Ovary (tissue), 9 donors: ENCODE measurements around the gene CLNS1A. TPM values are rescaled to one million over a fixed set of nuclear protein-coding genes. Genes with fewer than 3 reads are reported as not detected.

Experiments
- DNase-seq, 5 donors: peaks; one replicate each; pipeline ENCODE4 v3.0.0-alpha.2; 2019 to 2020
- H3K27ac ChIP-seq, 2 donors: fragments of 200-600 bp; one replicate each; pipeline versions ENCODE4 v1.5.1 to v1.8.0; 2019 to 2022
- H3K27me3 ChIP-seq: fragments of 200-600 bp; one replicate; pipeline ENCODE4 v1.8.0; 2022
- H3K36me3 ChIP-seq: fragments of 200-600 bp; sonication (generic); one replicate; pipeline ENCODE4 v1.5.1; 2019
- H3K4me1 ChIP-seq: one replicate; pipeline ENCODE4 v1.8.1; 2013; ENCODE audit warnings: mild to moderate bottlenecking, moderate library complexity; ENCODE audit not compliant: insufficient read depth
- H3K4me3 ChIP-seq: fragments of 200-600 bp; sonication (generic); one replicate; pipeline ENCODE4 v1.5.1; 2017
- H3K9me3 ChIP-seq, 2 donors: fragments of 200-600 bp in 1 of 2; sonication (generic) in 1 of 2; one replicate each; pipeline versions ENCODE4 v1.5.1 to v1.8.1; 2013 to 2019; ENCODE audit warnings: mild to moderate bottlenecking in 1 of 2, moderate library complexity in 1 of 2
- EP300 ChIP-seq: sonication (generic); formaldehyde crosslinking; IDR thresholded peaks from one replicate; pipeline ENCODE4 v1.6.1; 2017; ENCODE audit warnings: antibody characterized with exemption
- POLR2A ChIP-seq: fragments of 450-650 bp; IDR thresholded peaks from one replicate; pipeline ENCODE4 v1.6.1; 2017; ENCODE audit warnings: antibody characterized with exemption, mild to moderate bottlenecking, moderate library complexity
- WGBS, 3 donors: extraction: QIAGEN DNeasy Blood & Tissue Kit in 1 of 3; methylation state at CpG; one replicate each; pipeline versions ENCODE4 v1.1.5 to v1.1.7; 2013 to 2017; 5-methylcytosine and 5-hydroxymethylcytosine counted together
- intact Hi-C, 4 donors: fragments of 100-400 bp; cut with DNase I; formaldehyde crosslinking; loops; one replicate each; pipeline versions ENCODE4 v1.11.0 to v1.15.1; 2022 to 2023
- polyA plus RNA-seq, 2 donors: library from polyadenylated mRNA; stranded (reverse); fragments of 200-250 nt in 1 of 2; fragments of 350-450 nt in 1 of 2; fragmentation: Illumina TruSeq in 1 of 2; extraction: RNeasy Lipid Tissue Mini Kit (QIAGEN cat#74804) in 1 of 2; gene quantifications; one replicate each; pipeline ENCODE4 v1.2.3, GENCODE V29; 2013 to 2014
- small RNA-seq: library from RNA; depleted of rRNA; stranded (forward); fragments of <200 nt; gene quantifications from one replicate; pipeline ENCODE3, GENCODE V24; 2016
- total RNA-seq, 7 donors: library from RNA; depleted of rRNA in 2 of 7; stranded (reverse); fragments of >200 nt in 2 of 7; fragmentation: NEBNext Ultra II Directional in 3 of 7; extraction: Animal tissue kit (Norgen Biotek cat#: 25700) in 3 of 7; gene quantifications; one replicate each; pipeline versions ENCODE4 v1.1.0 to v1.2.4, GENCODE V29; 2016 to 2023
- TF ChIP-seq, protein P1 (sequence below), 3 donors: fragments of 450-650 bp in 2 of 3; fragments of 200-600 bp in 1 of 3; IDR thresholded peaks; one replicate each; pipeline versions ENCODE4 v1.5.1 to v1.8.0; 2016 to 2022; ENCODE audit warnings: antibody characterized with exemption in 3 of 3, mild to moderate bottlenecking in 1 of 3
- donor health status: DM: no; HTN: no; CAD: no; lungs with moderate emphysema.
- donor health status: DM: no; HTN: no; CAD: no.
- donor health status: Bipolar disorder and iron deficiency.
- donor health status: DM: yes; HTN: yes; CAD: no.
- donor health status: DM: no; HTN: no; CAD: no.
- donor health status: DM: yes; HTN: yes; CAD: no.

The CLNS1A gene
- total and polyA plus RNA-seq, 9 donors: 117 to 155 (median 130) TPM

DNA sequence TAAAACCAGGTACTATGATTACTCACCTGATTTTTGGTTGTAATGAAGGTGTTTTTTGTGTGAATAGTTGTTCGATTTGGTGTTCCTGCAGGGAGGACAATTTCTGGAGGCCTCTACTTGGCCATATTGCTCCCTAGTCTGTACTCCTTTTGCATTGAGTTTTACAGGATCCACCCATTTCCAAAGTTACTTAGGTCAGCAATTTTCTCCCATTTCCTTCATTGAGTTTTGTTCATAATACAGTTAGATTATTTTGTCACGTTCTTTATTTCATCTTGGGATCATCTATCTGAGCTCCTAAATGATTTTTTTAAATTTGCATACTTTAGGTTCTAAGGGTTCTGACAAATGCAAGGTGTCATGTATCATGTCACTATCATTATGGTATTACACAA lies 67.9 kb downstream of the CLNS1A start:
- no peaks in the 10 kb centered on the region for H3K9me3 ChIP-seq
- intact Hi-C loops: loop anchor here in 1 of 4 donors (5.0 kb wide), 1 partner anchor 1892 kb away; no protein-coding TSS in a partner anchor
- WGBS, 3 donors: 46 to 55% (median 54%) methylated on average over 2 of the region's 2 CpGs
- H3K36me3 ChIP-seq: no peaks in the 10 kb centered on the region
- H3K27ac ChIP-seq: no peak overlapping the region
- TF ChIP-seq POLR2A (no peak), EP300 (no peak)
- TF ChIP-seq, protein P1, sequence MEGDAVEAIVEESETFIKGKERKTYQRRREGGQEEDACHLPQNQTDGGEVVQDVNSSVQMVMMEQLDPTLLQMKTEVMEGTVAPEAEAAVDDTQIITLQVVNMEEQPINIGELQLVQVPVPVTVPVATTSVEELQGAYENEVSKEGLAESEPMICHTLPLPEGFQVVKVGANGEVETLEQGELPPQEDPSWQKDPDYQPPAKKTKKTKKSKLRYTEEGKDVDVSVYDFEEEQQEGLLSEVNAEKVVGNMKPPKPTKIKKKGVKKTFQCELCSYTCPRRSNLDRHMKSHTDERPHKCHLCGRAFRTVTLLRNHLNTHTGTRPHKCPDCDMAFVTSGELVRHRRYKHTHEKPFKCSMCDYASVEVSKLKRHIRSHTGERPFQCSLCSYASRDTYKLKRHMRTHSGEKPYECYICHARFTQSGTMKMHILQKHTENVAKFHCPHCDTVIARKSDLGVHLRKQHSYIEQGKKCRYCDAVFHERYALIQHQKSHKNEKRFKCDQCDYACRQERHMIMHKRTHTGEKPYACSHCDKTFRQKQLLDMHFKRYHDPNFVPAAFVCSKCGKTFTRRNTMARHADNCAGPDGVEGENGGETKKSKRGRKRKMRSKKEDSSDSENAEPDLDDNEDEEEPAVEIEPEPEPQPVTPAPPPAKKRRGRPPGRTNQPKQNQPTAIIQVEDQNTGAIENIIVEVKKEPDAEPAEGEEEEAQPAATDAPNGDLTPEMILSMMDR (IDR thresholded peaks at IDR 0.05): no peak
- peaks cover 19% of the 10 kb centered on the region for H3K4me1 ChIP-seq
- no peak overlapping the region for H3K4me3 ChIP-seq
- DNase-seq: no peak
- no peaks in the 10 kb centered on the region for H3K27me3 ChIP-seq

DNA sequence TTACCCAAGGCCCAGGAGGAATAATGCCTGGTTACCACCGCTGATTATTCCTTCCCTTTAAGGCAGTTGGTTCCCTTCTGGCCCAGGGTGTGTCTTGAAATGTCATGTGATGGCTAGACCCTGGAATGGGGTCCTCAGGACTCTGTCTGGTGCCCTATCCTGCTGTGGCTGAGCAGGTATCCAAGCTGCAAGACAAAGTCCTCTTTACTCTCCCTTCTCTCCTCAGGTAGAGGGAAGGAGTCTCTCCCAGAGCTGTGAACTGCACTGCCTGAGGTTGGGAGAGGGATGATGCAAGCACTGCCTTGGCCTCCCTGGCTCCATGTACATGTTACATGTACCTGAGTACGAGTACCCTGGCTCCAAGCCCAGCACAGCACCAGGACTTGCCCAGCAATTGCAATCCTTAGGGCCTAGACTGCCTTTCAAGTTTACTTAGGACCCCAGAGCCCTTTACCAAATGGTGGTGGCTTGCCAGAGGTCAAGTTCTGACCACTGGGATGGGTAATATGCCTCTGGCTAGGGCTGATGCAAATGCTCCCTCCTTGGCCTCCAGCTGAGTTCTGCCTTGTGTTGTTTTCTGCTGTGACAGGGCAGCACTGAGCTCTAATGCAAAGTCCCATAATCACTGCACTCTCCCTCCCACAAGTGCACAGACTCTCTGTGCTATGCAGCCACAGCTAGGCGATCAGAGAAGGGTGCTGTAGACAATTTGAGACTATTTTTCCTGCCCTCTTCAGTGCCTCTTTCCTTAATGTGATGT lies 68.5 kb downstream of the CLNS1A start:
- Histone ChIP-seq H3K4me3 (no peak overlapping the region), H3K4me1 (peaks cover 18% of the 10 kb centered on the region), H3K27me3 (no peaks in the 10 kb centered on the region), H3K9me3 (no peaks in the 10 kb centered on the region), H3K27ac (no peak overlapping the region), H3K36me3 (no peaks in the 10 kb centered on the region)
- no peak for TF ChIP-seq EP300
- TF ChIP-seq, protein P1 (IDR thresholded peaks at IDR 0.05): no peak
- no peak for TF ChIP-seq POLR2A
- intact Hi-C loops: loop anchor here in 1 of 4 donors (5.0 kb wide), 1 partner anchor 1892 kb away; no protein-coding TSS in a partner anchor
- WGBS, 3 donors: 53 to 60% (median 56%) methylated on average over 3 of the region's 3 CpGs
- DNase-seq: peak; percentile 28 to 60 (median 54)

DNA sequence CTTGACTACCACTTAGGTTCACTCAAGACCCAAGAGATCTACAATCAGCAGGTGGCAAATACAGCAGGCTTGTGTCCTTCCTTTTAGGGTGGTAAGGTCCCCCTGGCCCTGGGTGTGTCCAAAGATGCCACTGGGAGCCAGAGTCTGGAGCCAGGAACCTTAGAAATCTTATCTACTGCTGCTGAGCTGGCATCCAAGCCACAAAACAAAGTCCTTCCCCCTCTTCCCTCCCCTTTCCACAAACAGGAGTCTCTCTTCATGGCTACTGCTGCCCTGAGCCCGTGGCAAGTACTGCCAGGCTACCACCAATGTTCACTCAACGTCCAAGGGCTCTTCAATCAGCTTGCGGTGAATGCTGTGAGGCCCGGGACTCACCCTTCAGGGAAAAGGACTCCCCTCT lies 69.3 kb downstream of the CLNS1A start:
- DNase-seq: no peak
- intact Hi-C loops: loop anchor here in 1 of 4 donors (5.0 kb wide), 1 partner anchor 1891 kb away; no protein-coding TSS in a partner anchor
- H3K27me3 ChIP-seq: no peaks in the 10 kb centered on the region
- 76 to 88% (median 86%) methylated on average over 4 of the region's 4 CpGs for WGBS, 3 donors
- H3K4me1 ChIP-seq: peaks cover 16% of the 10 kb centered on the region
- no peaks in the 10 kb centered on the region for H3K36me3 ChIP-seq
- H3K27ac ChIP-seq: peak overlapping the region in 1 of 2 donors; percentile 8
- H3K4me3 ChIP-seq: no peak overlapping the region
- no peaks in the 10 kb centered on the region for H3K9me3 ChIP-seq
- no peak for TF ChIP-seq POLR2A
- TF ChIP-seq, protein P1 (IDR thresholded peaks at IDR 0.05): no peak
- TF ChIP-seq EP300: no peak

Small RNAs within 50 kb of the gene (small RNA-seq; reads per million reads assigned to genes)
- gene RNU7-59P: not detected

Other genes starting within 250 kb of the CLNS1A start
- gene PAK1, start 163.7 kb downstream of the CLNS1A start, total RNA-seq: 10 to 100 TPM; 31.2 to 48.1 (median 42.3) TPM
- 10 to 100 TPM; 18.4 to 53.0 TPM for gene PAK1, start 163.7 kb downstream of the CLNS1A start, polyA plus RNA-seq
- gene AQP11, start 47.8 kb downstream of the CLNS1A start, total RNA-seq: 10 to 100 TPM in 4 of 7 donors, 1 to 10 TPM in 3; 4.9 to 14.2 (median 10.3) TPM
- 10 to 100 TPM in 1 of 2 donors, 1 to 10 TPM in 1; 7.7 to 19.1 TPM for gene AQP11, start 47.8 kb downstream of the CLNS1A start, polyA plus RNA-seq
- 10 to 100 TPM; 63.3 to 89.2 (median 76.6) TPM for gene RSF1, start 182.9 kb upstream of the CLNS1A start, total RNA-seq
- gene RSF1, start 182.9 kb upstream of the CLNS1A start, polyA plus RNA-seq: 10 to 100 TPM; 14.8 to 37.5 TPM
- 10 to 100 TPM; 21.8 to 50.7 (median 38.9) TPM for gene AAMDC, start 183.3 kb upstream of the CLNS1A start, total RNA-seq
- gene AAMDC, start 183.3 kb upstream of the CLNS1A start, polyA plus RNA-seq: 10 to 100 TPM; 77.2 to 77.6 TPM